ENCODE data around the gene TMEM98. TPM values are rescaled to one million over a fixed set of nuclear protein-coding genes. Genes with fewer than 3 reads are reported as not detected.

Gene TMEM98
- total RNA-seq, 4 donors from 2014 or later: 1.7 to 8.0 (median 6.7) TPM

DNA sequence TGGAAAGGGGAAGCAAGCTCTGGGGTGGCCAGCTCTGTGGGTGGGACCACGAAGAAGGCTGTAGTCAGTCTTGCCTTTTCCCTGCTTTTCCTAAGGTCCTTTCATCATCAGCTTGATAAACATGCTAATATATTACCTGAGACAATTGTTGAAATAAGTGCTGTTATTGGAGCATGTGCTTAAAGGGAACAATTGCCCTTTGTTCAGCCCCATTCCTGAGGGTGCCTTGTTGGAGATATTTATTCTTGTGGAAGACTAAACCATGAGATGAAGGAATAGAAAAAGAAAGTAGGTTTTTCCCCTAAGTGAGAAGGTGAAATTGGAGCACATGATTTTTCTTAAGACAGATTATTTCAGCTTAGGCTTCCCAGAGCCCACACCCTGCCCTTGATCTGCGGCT, 7.8 kb downstream of the TMEM98 start:
- TF ChIP-seq POLR2A (IDR thresholded peaks at IDR 0.05): no peak
- H3K4me1 ChIP-seq: no peaks in the 10 kb centered on the region
- H3K27me3 ChIP-seq: peaks cover 0 to 10% (median 4%) of the 10 kb centered on the region in 3 donors
- ATAC-seq: no peak
- no peak overlapping the region for H3K27ac ChIP-seq
- in situ Hi-C loops (cut with MboI; ENCODE audit: low sequenced_read_pairs in 4 of 4): no loop called here
- H3K36me3 ChIP-seq: no peaks in the 10 kb centered on the region
- DNase-seq: no peak
- intact Hi-C loops (cut with DNase I; ENCODE audit: low total_unique reads): no loop called here
- H3K9me3 ChIP-seq: no peaks in the 10 kb centered on the region
- H3K4me3 ChIP-seq: no peak overlapping the region

DNA sequence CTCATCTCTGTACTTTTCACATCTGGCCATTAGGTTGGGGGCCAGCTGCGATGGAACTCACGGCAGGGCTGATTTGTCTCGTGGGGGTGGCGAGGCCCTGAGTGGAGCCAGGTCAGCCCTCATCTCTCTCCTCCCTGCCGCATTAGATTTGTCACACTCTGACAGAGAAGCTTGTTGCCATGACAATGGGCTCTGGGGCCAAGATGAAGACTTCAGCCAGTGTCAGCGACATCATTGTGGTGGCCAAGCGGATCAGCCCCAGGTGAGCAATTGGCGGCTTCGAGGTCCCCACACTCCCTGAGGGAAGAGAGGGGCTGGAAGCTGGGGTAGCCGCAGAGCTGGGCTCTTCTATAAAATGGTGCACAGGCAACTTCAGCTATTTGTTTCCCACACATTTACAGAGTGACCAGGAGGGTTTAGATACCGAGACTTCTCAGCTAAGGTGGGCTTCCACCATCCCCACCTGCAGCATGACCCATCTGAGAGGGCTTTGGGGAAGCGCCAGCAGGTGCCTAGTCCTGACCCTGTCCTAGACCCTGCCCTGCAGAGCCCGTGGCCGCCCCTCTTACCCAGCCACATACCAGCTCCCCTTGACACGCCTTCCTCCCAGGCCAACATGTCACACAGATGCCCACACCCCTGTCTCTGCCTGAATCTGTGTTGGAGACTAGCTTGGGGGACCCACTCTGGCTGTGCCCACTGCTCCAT, 8.4 kb downstream of the TMEM98 start:
- Histone ChIP-seq H3K4me1 (no peaks in the 10 kb centered on the region), H3K36me3 (no peaks in the 10 kb centered on the region), H3K27ac (no peak overlapping the region), H3K27me3 (peaks cover 0 to 7% (median 2%) of the 10 kb centered on the region in 3 donors), H3K9me3 (no peaks in the 10 kb centered on the region), H3K4me3 (no peak overlapping the region)
- TF ChIP-seq, protein P1, sequence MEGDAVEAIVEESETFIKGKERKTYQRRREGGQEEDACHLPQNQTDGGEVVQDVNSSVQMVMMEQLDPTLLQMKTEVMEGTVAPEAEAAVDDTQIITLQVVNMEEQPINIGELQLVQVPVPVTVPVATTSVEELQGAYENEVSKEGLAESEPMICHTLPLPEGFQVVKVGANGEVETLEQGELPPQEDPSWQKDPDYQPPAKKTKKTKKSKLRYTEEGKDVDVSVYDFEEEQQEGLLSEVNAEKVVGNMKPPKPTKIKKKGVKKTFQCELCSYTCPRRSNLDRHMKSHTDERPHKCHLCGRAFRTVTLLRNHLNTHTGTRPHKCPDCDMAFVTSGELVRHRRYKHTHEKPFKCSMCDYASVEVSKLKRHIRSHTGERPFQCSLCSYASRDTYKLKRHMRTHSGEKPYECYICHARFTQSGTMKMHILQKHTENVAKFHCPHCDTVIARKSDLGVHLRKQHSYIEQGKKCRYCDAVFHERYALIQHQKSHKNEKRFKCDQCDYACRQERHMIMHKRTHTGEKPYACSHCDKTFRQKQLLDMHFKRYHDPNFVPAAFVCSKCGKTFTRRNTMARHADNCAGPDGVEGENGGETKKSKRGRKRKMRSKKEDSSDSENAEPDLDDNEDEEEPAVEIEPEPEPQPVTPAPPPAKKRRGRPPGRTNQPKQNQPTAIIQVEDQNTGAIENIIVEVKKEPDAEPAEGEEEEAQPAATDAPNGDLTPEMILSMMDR (IDR thresholded peaks at IDR 0.05 in 4 of 5, conservative IDR thresholded peaks at IDR 0.05 in 1 of 5): no peak
- no peak for TF ChIP-seq POLR2A (IDR thresholded peaks at IDR 0.05)
- in situ Hi-C loops (cut with MboI; ENCODE audit: low sequenced_read_pairs in 4 of 4) (no loop called here), intact Hi-C loops (cut with DNase I; ENCODE audit: low total_unique reads) (no loop called here)
- no peak for ATAC-seq
- DNase-seq: no peak

GRCh38 chr17:32936894-32937500, 9.0 kb downstream of the TMEM98 start:
- no peaks in the 10 kb centered on the region for H3K36me3 ChIP-seq
- intact Hi-C loops (cut with DNase I; ENCODE audit: low total_unique reads): no loop called here

DNA sequence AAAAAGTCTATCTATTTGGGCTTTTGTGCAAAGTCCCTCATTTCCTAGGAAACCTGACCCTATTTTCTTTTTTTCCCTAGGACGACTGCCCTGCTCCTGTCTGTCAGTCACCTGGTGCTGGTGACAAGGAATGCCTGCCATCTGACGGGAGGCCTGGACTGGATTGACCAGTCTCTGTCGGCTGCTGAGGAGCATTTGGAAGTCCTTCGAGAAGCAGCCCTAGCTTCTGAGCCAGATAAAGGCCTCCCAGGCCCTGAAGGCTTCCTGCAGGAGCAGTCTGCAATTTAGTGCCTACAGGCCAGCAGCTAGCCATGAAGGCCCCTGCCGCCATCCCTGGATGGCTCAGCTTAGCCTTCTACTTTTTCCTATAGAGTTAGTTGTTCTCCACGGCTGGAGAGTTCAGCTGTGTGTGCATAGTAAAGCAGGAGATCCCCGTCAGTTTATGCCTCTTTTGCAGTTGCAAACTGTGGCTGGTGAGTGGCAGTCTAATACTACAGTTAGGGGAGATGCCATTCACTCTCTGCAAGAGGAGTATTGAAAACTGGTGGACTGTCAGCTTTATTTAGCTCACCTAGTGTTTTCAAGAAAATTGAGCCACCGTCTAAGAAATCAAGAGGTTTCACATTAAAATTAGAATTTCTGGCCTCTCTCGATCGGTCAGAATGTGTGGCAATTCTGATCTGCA, 12.9 kb downstream of the TMEM98 start:
- ATAC-seq: no peak
- TF ChIP-seq POLR2A (IDR thresholded peaks at IDR 0.05): no peak
- TF ChIP-seq, protein P1 (IDR thresholded peaks at IDR 0.05 in 4 of 5, conservative IDR thresholded peaks at IDR 0.05 in 1 of 5): no peak
- intact Hi-C loops (cut with DNase I; ENCODE audit: low total_unique reads) (no loop called here), in situ Hi-C loops (cut with MboI; ENCODE audit: low sequenced_read_pairs in 4 of 4) (no loop called here)
- H3K27ac ChIP-seq: no peak overlapping the region
- no peak for DNase-seq
- H3K4me3 ChIP-seq: no peak overlapping the region
- no peaks in the 10 kb centered on the region for H3K36me3 ChIP-seq
- no peaks in the 10 kb centered on the region for H3K4me1 ChIP-seq
- H3K9me3 ChIP-seq: no peaks in the 10 kb centered on the region
- no peaks in the 10 kb centered on the region for H3K27me3 ChIP-seq

More at GRCh38 chr17:32936894-32937500, 9.0 kb downstream of the TMEM98 start:
- TF ChIP-seq, protein P1 (IDR thresholded peaks at IDR 0.05 in 4 of 5, conservative IDR thresholded peaks at IDR 0.05 in 1 of 5): peak; percentile 42 to 71 (median 59)
- no peak for TF ChIP-seq POLR2A (IDR thresholded peaks at IDR 0.05)
- Histone ChIP-seq H3K4me3 (no peak overlapping the region), H3K27ac (no peak overlapping the region), H3K4me1 (no peaks in the 10 kb centered on the region), H3K27me3 (peaks cover 0 to 5% (median 2%) of the 10 kb centered on the region in 3 donors), H3K9me3 (no peaks in the 10 kb centered on the region)
- in situ Hi-C loops (cut with MboI; ENCODE audit: low sequenced_read_pairs in 4 of 4): no loop called here
- ATAC-seq (no peak), DNase-seq (peak in 1 of 2 donors; percentile 21)

GRCh38 chr17:32941419-32942032, 13.6 kb downstream of the TMEM98 start:
- Histone ChIP-seq H3K27me3 (no peaks in the 10 kb centered on the region), H3K9me3 (no peaks in the 10 kb centered on the region), H3K27ac (no peak overlapping the region), H3K4me3 (no peak overlapping the region), H3K36me3 (no peaks in the 10 kb centered on the region), H3K4me1 (no peaks in the 10 kb centered on the region)
- DNase-seq: no peak
- TF ChIP-seq, protein P1 (IDR thresholded peaks at IDR 0.05 in 4 of 5, conservative IDR thresholded peaks at IDR 0.05 in 1 of 5): no peak
- no peak for TF ChIP-seq POLR2A (IDR thresholded peaks at IDR 0.05)
- in situ Hi-C loops (cut with MboI; ENCODE audit: low sequenced_read_pairs in 4 of 4) (no loop called here), intact Hi-C loops (cut with DNase I; ENCODE audit: low total_unique reads) (no loop called here)
- ATAC-seq: no peak

All from gastrocnemius medialis (tissue), 4 donors.